Measurements from ENCODE around the gene MIGA2. TPM values are rescaled to one million over a fixed set of nuclear protein-coding genes. Genes with fewer than 3 reads are reported as not detected.
A peak's percentile ranks its signal among the peaks of the same experiment; 100 is the strongest.

Gene MIGA2
- total RNA-seq, 1 experiment from 2014 or later: 17.6 TPM

- H3K27ac ChIP-seq: no peak overlapping the region
- no peak for DNase-seq (ENCODE audit: low read depth in 1 of 2, low spot score in 2 of 2)
- H3K9me3 ChIP-seq (replicated peaks): no peaks in the 10 kb centered on the region
These were observed 42.5 kb downstream of the MIGA2 start for GRCh38 chr9:129078691-129079503.

GRCh38 chr9:129079829-129080228 lies 43.4 kb downstream of the MIGA2 start:
- Histone ChIP-seq H3K27ac (no peak overlapping the region), H3K9me3 (replicated peaks) (no peaks in the 10 kb centered on the region), H3K36me3 (peaks cover under 1% of the 10 kb centered on the region), H3K4me1 (replicated peaks) (peaks cover 15% of the 10 kb centered on the region), H3K4me3 (no peak overlapping the region), H3K27me3 (replicated peaks) (no peaks in the 10 kb centered on the region)
- DNase-seq (ENCODE audit: low read depth in 1 of 2, low spot score in 2 of 2): no peak

More at GRCh38 chr9:129078691-129079503, 42.5 kb downstream of the MIGA2 start:
- peaks cover 15% of the 10 kb centered on the region for H3K4me1 ChIP-seq (replicated peaks)
- H3K4me3 ChIP-seq: no peak overlapping the region
- no peaks in the 10 kb centered on the region; the same call in 1 of the 2 replicates for H3K36me3 ChIP-seq
- H3K27me3 ChIP-seq (replicated peaks): no peaks in the 10 kb centered on the region

DNA sequence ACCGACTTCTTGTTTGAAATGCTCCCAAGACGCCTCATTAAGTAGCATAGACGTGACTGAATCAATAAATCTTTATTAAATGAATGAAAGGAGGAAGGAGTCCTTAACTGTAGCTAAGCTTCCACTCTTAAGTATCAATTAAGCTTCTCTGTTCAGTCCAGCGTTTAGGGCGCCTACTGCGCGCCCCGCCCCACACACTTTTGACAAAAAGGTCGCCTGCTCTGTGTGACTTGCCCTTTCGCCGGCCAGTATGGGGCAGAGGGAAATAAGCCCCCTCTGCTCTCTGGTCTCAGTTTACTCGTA lies 43.8 kb downstream of the MIGA2 start:
- H3K36me3 ChIP-seq: peaks cover 5% of the 10 kb centered on the region

GRCh38 chr9:129080601-129081387 lies 44.4 kb downstream of the MIGA2 start, which contains the start of gene DOLPP1:
Gene DOLPP1, plus strand, starts transcription at chr9:129081111. Its CDS starts 21 bp downstream, at chr9:129081132.
- Histone ChIP-seq H3K36me3 (peaks cover 10% of the 10 kb centered on the region), H3K4me3 (peak within 1 kb of the TSS; percentile 62), H3K27me3 (replicated peaks) (no peaks in the 10 kb centered on the region), H3K9me3 (replicated peaks) (no peaks in the 10 kb centered on the region), H3K4me1 (replicated peaks) (peaks cover 15% of the 10 kb centered on the region), H3K27ac (peak within 1 kb of the TSS; percentile 1; the same call in 1 of the 2 replicates)
- DNase-seq (ENCODE audit: low read depth in 1 of 2, low spot score in 2 of 2): peak; percentile 98 to 99

More for the DNA sequence above, 43.8 kb downstream of the MIGA2 start:
- no peak overlapping the region for H3K27ac ChIP-seq
- no peaks in the 10 kb centered on the region for H3K27me3 ChIP-seq (replicated peaks)
- H3K9me3 ChIP-seq (replicated peaks): no peaks in the 10 kb centered on the region
- H3K4me1 ChIP-seq (replicated peaks): peaks cover 15% of the 10 kb centered on the region
- no peak for DNase-seq (ENCODE audit: low read depth in 1 of 2, low spot score in 2 of 2)
- H3K4me3 ChIP-seq: peak overlapping the region; percentile 62

- Histone ChIP-seq H3K4me3 (peak overlapping the region; percentile 62), H3K27ac (peak overlapping the region; percentile 1; the same call in 1 of the 2 replicates), H3K36me3 (peaks cover 17% of the 10 kb centered on the region), H3K4me1 (replicated peaks) (peaks cover 15% of the 10 kb centered on the region), H3K27me3 (replicated peaks) (no peaks in the 10 kb centered on the region), H3K9me3 (replicated peaks) (no peaks in the 10 kb centered on the region)
- DNase-seq (ENCODE audit: low read depth in 1 of 2, low spot score in 2 of 2): no peak
These were observed 45.0 kb downstream of the MIGA2 start for GRCh38 chr9:129081388-129081904.

DNA sequence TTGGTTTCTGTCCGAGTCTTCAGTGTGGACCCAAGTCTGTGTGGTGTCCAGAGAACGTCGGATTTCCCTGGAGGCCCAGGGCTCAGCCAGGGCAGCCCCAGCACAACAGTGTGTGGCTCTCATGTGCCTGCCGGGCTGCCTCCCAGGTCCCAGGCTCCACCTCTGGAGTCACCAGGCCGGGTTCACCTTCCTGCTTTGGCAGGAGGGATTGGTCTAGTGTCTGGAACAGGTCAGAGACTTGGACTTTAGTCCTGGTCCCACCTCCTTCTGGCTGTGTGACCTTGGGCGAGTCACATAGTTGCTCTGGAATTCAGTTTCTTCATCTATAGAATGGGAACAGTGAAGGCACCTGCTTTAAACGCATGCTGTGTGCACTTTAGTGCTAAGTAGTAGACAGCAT lies 47.7 kb downstream of the MIGA2 start:
- Histone ChIP-seq H3K9me3 (replicated peaks) (no peaks in the 10 kb centered on the region), H3K27me3 (replicated peaks) (no peaks in the 10 kb centered on the region), H3K36me3 (peaks cover 28% of the 10 kb centered on the region), H3K27ac (no peak overlapping the region), H3K4me3 (no peak overlapping the region), H3K4me1 (replicated peaks) (peaks cover 15% of the 10 kb centered on the region)
- DNase-seq (ENCODE audit: low read depth in 1 of 2, low spot score in 2 of 2): no peak

DNA sequence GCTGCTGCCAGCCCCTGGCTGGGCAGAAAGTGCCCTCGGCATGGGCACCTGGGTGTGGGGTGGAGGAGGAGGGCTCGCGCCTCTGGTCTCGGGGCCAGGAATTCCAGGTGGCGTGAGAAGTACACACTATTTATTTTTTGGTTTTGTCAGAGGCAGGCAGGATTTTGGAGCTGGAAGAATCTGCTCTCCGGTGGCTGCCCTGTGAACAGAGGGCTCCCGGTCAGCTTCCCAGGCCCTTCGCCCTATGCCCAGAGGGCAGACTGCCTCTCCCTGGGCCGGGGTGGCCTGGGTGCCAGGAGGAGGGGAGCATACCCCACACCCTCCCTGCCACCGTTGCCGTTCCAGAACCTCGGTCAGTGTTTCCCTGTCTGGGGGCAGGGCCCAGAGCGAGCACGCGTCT lies 52.8 kb downstream of the MIGA2 start:
- Histone ChIP-seq H3K4me3 (no peak overlapping the region), H3K9me3 (replicated peaks) (no peaks in the 10 kb centered on the region), H3K4me1 (replicated peaks) (no peaks in the 10 kb centered on the region), H3K36me3 (peaks cover 36% of the 10 kb centered on the region), H3K27ac (no peak overlapping the region), H3K27me3 (replicated peaks) (no peaks in the 10 kb centered on the region)
- DNase-seq (ENCODE audit: low read depth in 1 of 2, low spot score in 2 of 2): no peak

- no peak overlapping the region for H3K27ac ChIP-seq
- no peak overlapping the region for H3K4me3 ChIP-seq
- H3K9me3 ChIP-seq (replicated peaks): no peaks in the 10 kb centered on the region
- no peaks in the 10 kb centered on the region for H3K27me3 ChIP-seq (replicated peaks)
- peaks cover 11% of the 10 kb centered on the region for H3K36me3 ChIP-seq
- no peak for DNase-seq (ENCODE audit: low read depth in 1 of 2, low spot score in 2 of 2)
- no peaks in the 10 kb centered on the region for H3K4me1 ChIP-seq (replicated peaks)
These were observed 57.4 kb downstream of the MIGA2 start for GRCh38 chr9:129093602-129094386.

- H3K36me3 ChIP-seq: peaks cover 7% of the 10 kb centered on the region
- no peak overlapping the region for H3K4me3 ChIP-seq
- no peaks in the 10 kb centered on the region for H3K9me3 ChIP-seq (replicated peaks)
- no peak for DNase-seq (ENCODE audit: low read depth in 1 of 2, low spot score in 2 of 2)
- no peaks in the 10 kb centered on the region for H3K27me3 ChIP-seq (replicated peaks)
- no peak overlapping the region for H3K27ac ChIP-seq
- no peaks in the 10 kb centered on the region for H3K4me1 ChIP-seq (replicated peaks)
These were observed 58.2 kb downstream of the MIGA2 start for GRCh38 chr9:129094387-129095169.

DNA sequence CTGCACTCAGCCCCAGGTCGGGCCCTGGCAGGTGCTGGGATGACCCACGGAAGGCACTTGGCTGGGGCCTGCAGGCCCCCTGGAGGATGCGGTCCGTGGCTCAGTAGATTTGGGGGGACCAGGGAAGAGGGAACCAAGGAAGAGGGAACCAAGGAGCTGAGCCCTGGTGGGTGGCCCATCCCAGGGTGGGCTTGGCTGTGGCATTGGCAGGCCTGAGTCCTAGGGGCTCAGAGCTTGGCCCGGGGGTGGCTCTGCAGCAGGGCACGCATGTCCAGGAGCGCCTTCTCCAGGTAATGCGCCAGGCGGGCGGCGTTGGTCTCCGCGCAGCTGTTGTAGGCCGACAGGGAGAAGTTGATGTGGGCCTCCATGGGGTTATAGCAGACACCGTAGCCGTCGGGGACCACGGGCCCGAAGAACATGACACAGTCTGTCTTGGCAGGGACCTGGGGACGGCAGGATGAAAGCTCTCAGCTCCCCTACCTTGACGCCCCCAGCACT lies 58.8 kb downstream of the MIGA2 start:
- H3K27me3 ChIP-seq (replicated peaks): no peaks in the 10 kb centered on the region
- H3K27ac ChIP-seq: no peak overlapping the region
- peak in 1 of 2 experiments; percentile 30 for DNase-seq (ENCODE audit: low read depth in 1 of 2, low spot score in 2 of 2)
- H3K4me3 ChIP-seq: no peak overlapping the region
- H3K36me3 ChIP-seq: 0 out of 2 replicates have a peak, but pooled peaks cover 2% of the 10 kb centered on the region
- H3K9me3 ChIP-seq (replicated peaks): no peaks in the 10 kb centered on the region
- H3K4me1 ChIP-seq (replicated peaks): no peaks in the 10 kb centered on the region

GRCh38 chr9:129095908-129096307 lies 59.5 kb downstream of the MIGA2 start:
- H3K4me3 ChIP-seq: no peak overlapping the region
- H3K36me3 ChIP-seq: 0 out of 2 replicates have a peak, but pooled peaks cover 2% of the 10 kb centered on the region
- no peaks in the 10 kb centered on the region for H3K9me3 ChIP-seq (replicated peaks)
- H3K4me1 ChIP-seq (replicated peaks): no peaks in the 10 kb centered on the region
- no peak overlapping the region for H3K27ac ChIP-seq
- H3K27me3 ChIP-seq (replicated peaks): no peaks in the 10 kb centered on the region
- no peak for DNase-seq (ENCODE audit: low read depth in 1 of 2, low spot score in 2 of 2)

DNA sequence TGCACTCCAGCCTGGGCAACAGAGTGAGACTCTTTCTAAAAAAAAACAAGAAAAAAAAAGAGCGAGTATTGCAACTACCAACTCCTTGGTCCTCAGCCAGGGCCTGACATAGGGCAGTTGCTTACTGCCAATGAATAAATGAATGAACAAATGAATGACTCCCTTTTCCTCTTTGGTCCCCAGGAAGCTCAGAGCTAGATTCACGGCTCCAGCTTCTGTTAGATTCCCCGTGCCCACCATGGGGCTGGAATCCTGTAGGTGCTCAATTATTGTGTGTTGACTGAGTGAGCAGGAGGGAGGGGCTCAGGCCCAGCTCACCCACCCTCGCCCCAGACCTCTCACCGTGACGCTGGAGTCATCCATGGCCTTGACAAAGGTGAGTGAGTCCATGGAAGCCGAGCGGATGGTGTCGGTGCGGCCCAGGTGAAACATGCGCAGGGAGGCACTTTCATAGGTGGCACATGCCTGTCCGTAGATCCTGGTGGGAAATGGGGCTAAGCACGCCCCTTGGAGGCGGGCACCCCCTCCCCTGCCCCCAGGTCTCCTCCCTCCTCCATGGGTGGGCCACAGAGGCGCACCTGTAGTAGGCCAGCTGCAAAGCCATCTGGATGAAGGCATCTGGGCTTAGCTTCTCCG lies 61.4 kb downstream of the MIGA2 start:
- H3K27ac ChIP-seq: no peak overlapping the region
- 0 out of 2 replicates have a peak, but pooled peaks cover 2% of the 10 kb centered on the region for H3K36me3 ChIP-seq
- no peaks in the 10 kb centered on the region for H3K27me3 ChIP-seq (replicated peaks)
- no peaks in the 10 kb centered on the region for H3K4me1 ChIP-seq (replicated peaks)
- no peaks in the 10 kb centered on the region for H3K9me3 ChIP-seq (replicated peaks)
- no peak overlapping the region for H3K4me3 ChIP-seq
- no peak for DNase-seq (ENCODE audit: low read depth in 1 of 2, low spot score in 2 of 2)
